IPS-18a (cell line): ENCODE results near the gene EID2.
A peak's percentile ranks its signal among the peaks of the same experiment; 100 is the strongest.

Experiments
- H3K27ac ChIP-seq: one replicate; pipeline ENCODE4 v1.5.1; 2013; ENCODE audit warnings: low read length
- H3K27me3 ChIP-seq: one replicate; pipeline ENCODE4 v1.6.1; 2013; ENCODE audit warnings: mild to moderate bottlenecking, low read length; ENCODE audit not compliant: control insufficient read depth, insufficient read depth
- H3K36me3 ChIP-seq: one replicate; pipeline ENCODE4 v1.6.1; 2013; ENCODE audit warnings: low read depth, low read length; ENCODE audit not compliant: control insufficient read depth
- H3K4me1 ChIP-seq: one replicate; pipeline ENCODE4 v1.6.1; 2013; ENCODE audit warnings: low read depth, low read length; ENCODE audit not compliant: control insufficient read depth
- H3K4me3 ChIP-seq: one replicate; pipeline ENCODE4 v1.5.1; 2013; ENCODE audit warnings: low read length
- H3K9ac ChIP-seq: one replicate; pipeline ENCODE4 v1.6.1; 2013; ENCODE audit warnings: mild to moderate bottlenecking, low read length, moderate library complexity
- H3K9me3 ChIP-seq: one replicate; pipeline ENCODE4 v1.6.1; 2013; ENCODE audit warnings: low read depth, low read length; ENCODE audit not compliant: control insufficient read depth

Gene EID2

GRCh38 chr19:39539518-39540332, at the start of gene EID2:
TSS of gene EID2 (minus strand) at chr19:39540161. CDS start at chr19:39540079, 82 bp downstream.
- Histone ChIP-seq H3K9me3 (no peaks in the 10 kb centered on the region), H3K9ac (peak within 1 kb of the TSS; percentile 85), H3K27me3 (no peaks in the 10 kb centered on the region), H3K36me3 (no peaks in the 10 kb centered on the region), H3K4me3 (peak within 1 kb of the TSS; percentile 97), H3K27ac (peak within 1 kb of the TSS; percentile 52), H3K4me1 (peaks cover 10% of the 10 kb centered on the region)

- Histone ChIP-seq H3K9me3 (no peaks in the 10 kb centered on the region), H3K4me3 (no peak overlapping the region), H3K9ac (no peak overlapping the region), H3K27ac (no peak overlapping the region), H3K4me1 (no peaks in the 10 kb centered on the region), H3K27me3 (no peaks in the 10 kb centered on the region), H3K36me3 (no peaks in the 10 kb centered on the region)
Observed at GRCh38 chr19:39588066-39588465, 48.1 kb upstream of the EID2 start.

GRCh38 chr19:39587496-39587895, 47.5 kb upstream of the EID2 start:
- Histone ChIP-seq H3K4me3 (no peak overlapping the region), H3K27ac (no peak overlapping the region), H3K4me1 (no peaks in the 10 kb centered on the region), H3K9ac (no peak overlapping the region), H3K36me3 (no peaks in the 10 kb centered on the region), H3K9me3 (no peaks in the 10 kb centered on the region), H3K27me3 (no peaks in the 10 kb centered on the region)

GRCh38 chr19:39582891-39583625, 43.1 kb upstream of the EID2 start:
- no peak overlapping the region for H3K27ac ChIP-seq
- no peaks in the 10 kb centered on the region for H3K36me3 ChIP-seq
- H3K4me3 ChIP-seq: no peak overlapping the region
- H3K4me1 ChIP-seq: no peaks in the 10 kb centered on the region
- no peak overlapping the region for H3K9ac ChIP-seq
- peaks cover 10% of the 10 kb centered on the region for H3K27me3 ChIP-seq
- H3K9me3 ChIP-seq: peaks cover 4% of the 10 kb centered on the region

GRCh38 chr19:39582442-39582841, 42.5 kb upstream of the EID2 start:
- Histone ChIP-seq H3K27me3 (peaks cover 10% of the 10 kb centered on the region), H3K27ac (no peak overlapping the region), H3K9me3 (peaks cover 4% of the 10 kb centered on the region), H3K4me3 (no peak overlapping the region), H3K4me1 (no peaks in the 10 kb centered on the region), H3K36me3 (no peaks in the 10 kb centered on the region), H3K9ac (no peak overlapping the region)

- Histone ChIP-seq H3K4me3 (no peak overlapping the region), H3K4me1 (no peaks in the 10 kb centered on the region), H3K27me3 (peaks cover 10% of the 10 kb centered on the region), H3K27ac (no peak overlapping the region), H3K9me3 (no peaks in the 10 kb centered on the region), H3K9ac (no peak overlapping the region), H3K36me3 (no peaks in the 10 kb centered on the region)
Observed at GRCh38 chr19:39568604-39569003, 28.6 kb upstream of the EID2 start.

GRCh38 chr19:39566064-39566463, 26.1 kb upstream of the EID2 start:
- Histone ChIP-seq H3K27me3 (peaks cover 10% of the 10 kb centered on the region), H3K36me3 (no peaks in the 10 kb centered on the region), H3K9me3 (no peaks in the 10 kb centered on the region), H3K27ac (no peak overlapping the region), H3K4me3 (no peak overlapping the region), H3K9ac (no peak overlapping the region), H3K4me1 (no peaks in the 10 kb centered on the region)

GRCh38 chr19:39563408-39563807, 23.4 kb upstream of the EID2 start:
- Histone ChIP-seq H3K36me3 (no peaks in the 10 kb centered on the region), H3K27ac (no peak overlapping the region), H3K27me3 (peaks cover 8% of the 10 kb centered on the region), H3K9ac (no peak overlapping the region), H3K4me3 (no peak overlapping the region), H3K9me3 (no peaks in the 10 kb centered on the region), H3K4me1 (no peaks in the 10 kb centered on the region)

GRCh38 chr19:39558624-39559117, 18.7 kb upstream of the EID2 start:
- Histone ChIP-seq H3K27me3 (peaks cover 4% of the 10 kb centered on the region), H3K36me3 (no peaks in the 10 kb centered on the region), H3K27ac (no peak overlapping the region), H3K9me3 (no peaks in the 10 kb centered on the region), H3K4me3 (no peak overlapping the region), H3K4me1 (no peaks in the 10 kb centered on the region), H3K9ac (no peak overlapping the region)

- Histone ChIP-seq H3K9ac (no peak overlapping the region), H3K36me3 (no peaks in the 10 kb centered on the region), H3K4me1 (no peaks in the 10 kb centered on the region), H3K27me3 (peaks cover 4% of the 10 kb centered on the region), H3K27ac (no peak overlapping the region), H3K9me3 (no peaks in the 10 kb centered on the region), H3K4me3 (no peak overlapping the region)
Observed at GRCh38 chr19:39557811-39558623, 18.1 kb upstream of the EID2 start.

- Histone ChIP-seq H3K4me3 (no peak overlapping the region), H3K9ac (no peak overlapping the region), H3K27me3 (peaks cover 4% of the 10 kb centered on the region), H3K36me3 (no peaks in the 10 kb centered on the region), H3K9me3 (no peaks in the 10 kb centered on the region), H3K4me1 (no peaks in the 10 kb centered on the region), H3K27ac (no peak overlapping the region)
Observed at GRCh38 chr19:39555883-39556282, 15.9 kb upstream of the EID2 start.
